Memory B cell (primary cell): ENCODE measurements around the gene TPM2.
"Not testable (repeated sequence)": the region's sequence is repeated elsewhere in the genome, so short reads cannot be mapped to it uniquely, and the experiment has no call there.

Experiments used
- ATAC-seq: fragments of 150-1000 bp; cut with Tn5 transposase; 2 replicates; pipeline ENCODE4 v1.10.0; 2021; ENCODE audit warnings: low read depth, mild to moderate bottlenecking, moderate library complexity
- DNase-seq, 2 donors: peaks; one replicate each; pipeline ENCODE4 v3.0.0; 2022; ENCODE audit warnings: low spot score in 2 of 2
- H3K27ac Mint-ChIP-seq: one replicate; pipeline ENCODE4 v1.8.0; 2022; ENCODE audit warnings: mild to moderate bottlenecking, moderate library complexity, mixed read lengths
- H3K27me3 Mint-ChIP-seq: one replicate; pipeline ENCODE4 v1.8.0; 2022; ENCODE audit warnings: mixed read lengths
- H3K36me3 Mint-ChIP-seq: one replicate; pipeline ENCODE4 v1.8.0; 2022; ENCODE audit warnings: mild to moderate bottlenecking, mixed read lengths
- H3K4me1 Mint-ChIP-seq: one replicate; pipeline ENCODE4 v1.8.0; 2022; ENCODE audit warnings: mixed read lengths
- H3K4me3 Mint-ChIP-seq: one replicate; pipeline ENCODE4 v1.8.0; 2022; ENCODE audit warnings: mild to moderate bottlenecking, moderate library complexity, mixed read lengths
- H3K9me3 Mint-ChIP-seq: one replicate; pipeline ENCODE4 v1.8.0; 2022; ENCODE audit warnings: mixed read lengths

Gene TPM2

DNA sequence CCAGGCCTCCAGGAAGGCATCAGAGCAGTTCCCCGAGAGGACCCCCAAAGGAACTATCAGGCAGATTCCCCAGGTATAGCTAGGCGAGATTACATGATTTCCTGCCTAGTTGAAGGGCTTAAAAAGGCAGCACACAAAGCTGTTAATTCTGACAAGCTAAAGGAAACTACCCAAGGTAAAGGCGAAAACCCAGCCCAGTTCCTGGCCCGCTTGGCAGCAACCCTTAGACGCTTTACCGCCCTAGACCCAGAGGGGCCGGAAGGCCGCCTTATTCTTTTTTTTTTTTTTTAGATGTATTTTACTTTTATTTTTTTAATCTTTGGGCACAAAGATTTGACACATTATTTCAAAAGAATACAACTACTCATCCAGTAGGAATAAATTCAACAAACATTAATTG, 51.0 kb downstream of the TPM2 start:
- H3K4me3 Mint-ChIP-seq, H3K9me3 Mint-ChIP-seq, H3K36me3 Mint-ChIP-seq, H3K27ac Mint-ChIP-seq, H3K27me3 Mint-ChIP-seq, ATAC-seq, DNase-seq: not testable (repeated sequence)
- H3K4me1 Mint-ChIP-seq = peaks cover 60% of the 10 kb centered on the region

GRCh38 chr9:35637427-35637955, 52.2 kb downstream of the TPM2 start:
- not testable (repeated sequence) for ATAC-seq, H3K9me3 Mint-ChIP-seq, H3K27me3 Mint-ChIP-seq, DNase-seq, H3K36me3 Mint-ChIP-seq
- Mint-ChIP-seq H3K4me3 (peak overlapping the region; percentile 45), H3K27ac (peak overlapping the region; percentile 89), H3K4me1 (peaks cover 60% of the 10 kb centered on the region)

- not testable (repeated sequence) for H3K36me3 Mint-ChIP-seq, DNase-seq, H3K27me3 Mint-ChIP-seq, H3K9me3 Mint-ChIP-seq, ATAC-seq
- peak overlapping the region; percentile 89 for H3K27ac Mint-ChIP-seq
- peak overlapping the region; percentile 15 for H3K4me3 Mint-ChIP-seq
- H3K4me1 Mint-ChIP-seq = peaks cover 60% of the 10 kb centered on the region
Observed at GRCh38 chr9:35636877-35637246, 52.9 kb downstream of the TPM2 start.

- peak overlapping the region; percentile 75 for H3K4me3 Mint-ChIP-seq
- H3K27me3 Mint-ChIP-seq = no peaks in the 10 kb centered on the region
- H3K4me1 Mint-ChIP-seq = peaks cover 56% of the 10 kb centered on the region
Observed at GRCh38 chr9:35636135-35636876, 53.4 kb downstream of the TPM2 start.

GRCh38 chr9:35635730-35636129, 54.0 kb downstream of the TPM2 start:
- Mint-ChIP-seq H3K27ac (peak overlapping the region; percentile 89), H3K27me3 (no peaks in the 10 kb centered on the region), H3K36me3 (peaks cover 5% of the 10 kb centered on the region), H3K4me1 (peaks cover 50% of the 10 kb centered on the region), H3K9me3 (no peaks in the 10 kb centered on the region), H3K4me3 (peak overlapping the region; percentile 75)
- no peak for DNase-seq
- ATAC-seq = no peak

More at GRCh38 chr9:35636135-35636876, 53.4 kb downstream of the TPM2 start:
- Mint-ChIP-seq H3K9me3 (no peaks in the 10 kb centered on the region), H3K27ac (peak overlapping the region; percentile 89), H3K36me3 (peaks cover 5% of the 10 kb centered on the region)
- ATAC-seq (peak; percentile 81), DNase-seq (no peak)
